ENCODE results near the gene OR56B1. TPM values are rescaled to one million over a fixed set of nuclear protein-coding genes. Genes with fewer than 3 reads are reported as not detected.

The OR56B1 gene
- total and polyA plus RNA-seq, 2 of the 13 experiments (the other 11 are each of a cell fraction or from before 2014, with no cell fraction given): not detected

- TF ChIP-seq ZBTB43 (CRISPR knock-in tag; conservative IDR thresholded peaks at IDR 0.05) (no peak), ZFY (CRISPR knock-in tag; IDR thresholded peaks at IDR 0.05) (no peak), KAT2B (IDR thresholded peaks at IDR 0.05; ENCODE audit: borderline replicate concordance, low read depth, low read length) (no peak), PAF1 (CRISPR knock-in tag; IDR thresholded peaks at IDR 0.05) (no peak)
These were observed 46.7 kb upstream of the OR56B1 start, which contains the start of gene TRIM22 (continued) for GRCh38 chr11:5689551-5689983.

- H3K27me3 ChIP-seq (ENCODE audit: control insufficient read depth in 1 of 2, insufficient read depth in 2 of 2, low read length in 2 of 2): no peaks in the 10 kb centered on the region; a peak in 1 of 5 replicates
- H3K4me1 ChIP-seq (ENCODE audit: insufficient read depth, low read length): no peaks in the 10 kb centered on the region
- FAIRE-seq: no peak
- 57% methylated on average over 5 of the region's 5 CpGs for WGBS (ENCODE audit: low lambda C conversion rate)
- intact Hi-C loops (cut with micrococcal nuclease; ENCODE audit: unreplicated experiment) (no loop called here), in situ Hi-C loops (cut with HindIII; ENCODE audit: extremely low pct_ligation_motif_present, low pct_unique_long_range_greater_than_20kb) (no loop called here)
- no peak overlapping the region for H3K9ac ChIP-seq (ENCODE audit: insufficient read depth, low read depth, low read length)
- BruUV-seq (replicated peaks): no TSS peak
- no peak overlapping the region for H3K4me3 ChIP-seq (replicated peaks in 1 of 3; ENCODE audit: insufficient read depth in 1 of 3, low read depth in 2 of 3, low read length in 3 of 3)
- no peak for ATAC-seq
- ChIA-PET CTCF (ENCODE audit: low intra/inter-chr PET ratio, low total read pairs) (no interaction called here), POLR2A (no interaction called here)
- H3K9me3 ChIP-seq (ENCODE audit: low read length): no peaks in the 10 kb centered on the region
- H3K79me2 ChIP-seq (ENCODE audit: insufficient read depth, low read length): no peaks in the 10 kb centered on the region
- no peak for DNase-seq (ENCODE audit: low spot score)
- H3K27ac ChIP-seq (ENCODE audit: extremely low read length, insufficient read depth, low read length): no peak overlapping the region
- H4K20me1 ChIP-seq (ENCODE audit: insufficient read depth, low read length): no peaks in the 10 kb centered on the region
- no peak overlapping the region for H2AFZ ChIP-seq (ENCODE audit: low read length)
- H3K36me3 ChIP-seq (replicated peaks in 1 of 2; ENCODE audit: control insufficient read depth in 1 of 2, insufficient read depth in 2 of 2, low read length in 2 of 2): no peaks in the 10 kb centered on the region
- H3K4me2 ChIP-seq (ENCODE audit: low read depth, low read length): no peak overlapping the region
- TF ChIP-seq ZNF749 (CRISPR knock-in tag; IDR thresholded peaks at IDR 0.05; ENCODE audit: borderline replicate concordance) (no peak), ZNF224 (CRISPR knock-in tag; IDR thresholded peaks at IDR 0.05) (no peak), ARID5B (CRISPR knock-in tag; IDR thresholded peaks at IDR 0.05) (no peak), ZC3H4 (CRISPR knock-in tag; IDR thresholded peaks at IDR 0.05; ENCODE audit: borderline replicate concordance) (no peak), DNMT3B (CRISPR knock-in tag; conservative IDR thresholded peaks at IDR 0.05) (no peak), KLF6 (CRISPR knock-in tag; IDR thresholded peaks at IDR 0.05) (no peak), FOXM1 (CRISPR knock-in tag; IDR thresholded peaks at IDR 0.05) (no peak), NFRKB (IDR thresholded peaks at IDR 0.05) (no peak), ZHX2 (IDR thresholded peaks at IDR 0.05; ENCODE audit: low read depth) (no peak), ZHX2 (CRISPR knock-in tag; IDR thresholded peaks at IDR 0.05; ENCODE audit: borderline replicate concordance) (no peak), ZNF644 (CRISPR knock-in tag; IDR thresholded peaks at IDR 0.05; ENCODE audit: low read depth) (no peak)
These were observed 46.0 kb upstream of the OR56B1 start for GRCh38 chr11:5690216-5690615.

All from HepG2 (cell line).